GDM1 (cell line): ENCODE data around the gene OSBPL1A.

Experiments used
- DNase-seq: peaks from one replicate; lab custom pipeline; 2025; lab: John Stamatoyannopoulos, UW

Gene OSBPL1A

GRCh38 chr18:24267878-24268277 lies 129.7 kb downstream of the OSBPL1A start:
- no peak for DNase-seq

GRCh38 chr18:24266131-24266530 lies 131.5 kb downstream of the OSBPL1A start:
- DNase-seq, result no peak

- no peak for DNase-seq
Observed at GRCh38 chr18:24265502-24266064, 132.0 kb downstream of the OSBPL1A start.

GRCh38 chr18:24263050-24263449 lies 134.6 kb downstream of the OSBPL1A start:
- DNase-seq, result no peak

GRCh38 chr18:24262087-24262486 lies 135.5 kb downstream of the OSBPL1A start:
- DNase-seq, result no peak

- no peak for DNase-seq
Observed at GRCh38 chr18:24259869-24260641, 137.6 kb downstream of the OSBPL1A start.

GRCh38 chr18:24254071-24254470 lies 143.6 kb downstream of the OSBPL1A start:
- DNase-seq, result no peak

GRCh38 chr18:24249716-24250115 lies 147.9 kb downstream of the OSBPL1A start:
- DNase-seq, result no peak

- no peak for DNase-seq
Observed at GRCh38 chr18:24248359-24248758, 149.3 kb downstream of the OSBPL1A start.

GRCh38 chr18:24246143-24246542 lies 151.5 kb downstream of the OSBPL1A start:
- DNase-seq, result no peak

GRCh38 chr18:24244698-24245097 lies 152.9 kb downstream of the OSBPL1A start:
- no peak for DNase-seq

- no peak for DNase-seq
Observed at GRCh38 chr18:24243677-24244076, 153.9 kb downstream of the OSBPL1A start.

- DNase-seq, result no peak
Observed at GRCh38 chr18:24239341-24239740, 158.3 kb downstream of the OSBPL1A start.

- no peak for DNase-seq
Observed at GRCh38 chr18:24238387-24238786, 159.2 kb downstream of the OSBPL1A start.

GRCh38 chr18:24234850-24235418 lies 162.7 kb downstream of the OSBPL1A start:
- no peak for DNase-seq

GRCh38 chr18:24234330-24234729 lies 163.3 kb downstream of the OSBPL1A start:
- DNase-seq, result no peak

- no peak for DNase-seq
Observed at GRCh38 chr18:24232800-24233199, 164.8 kb downstream of the OSBPL1A start.

- no peak for DNase-seq
Observed at GRCh38 chr18:24231773-24232735, 165.6 kb downstream of the OSBPL1A start.

GRCh38 chr18:24230766-24231165 lies 166.9 kb downstream of the OSBPL1A start:
- no peak for DNase-seq

- no peak for DNase-seq
Observed at GRCh38 chr18:24228667-24229041, 169.0 kb downstream of the OSBPL1A start.

GRCh38 chr18:24227977-24228666 lies 169.5 kb downstream of the OSBPL1A start:
- DNase-seq, result no peak

GRCh38 chr18:24220318-24220688 lies 177.3 kb downstream of the OSBPL1A start:
- no peak for DNase-seq
